Cardiac muscle cell (in vitro differentiated cells and primary cell): ENCODE measurements around the gene HSPA6. TPM values are rescaled to one million over a fixed set of nuclear protein-coding genes. Genes with fewer than 3 reads are reported as not detected.

ENCODE experiments used
- DNase-seq, 2 donors: peaks; one replicate each; pipeline versions ENCODE4 v3.0.0 to v3.0.0-alpha.2; 2010 to 2017; ENCODE audit warnings: low read depth in 1 of 2, low spot score in 1 of 2
- H3K27ac ChIP-seq: fragments of 200-600 bp; sonication (generic); 2 replicates; pipeline ENCODE4 v1.5.1; 2016
- H3K27me3 ChIP-seq: fragments of 200-600 bp; sonication (generic); 2 replicates; pipeline ENCODE4 v1.6.0; 2016; ENCODE audit warnings: control low read depth
- H3K36me3 ChIP-seq: fragments of 200-600 bp; sonication (generic); 2 replicates; pipeline ENCODE4 v1.5.1; 2016; ENCODE audit warnings: control low read depth
- H3K4me1 ChIP-seq: fragments of 200-600 bp; sonication (generic); 2 replicates; pipeline ENCODE4 v1.8.1; 2017; ENCODE audit warnings: low read depth, mild to moderate bottlenecking, mixed run types
- H3K4me3 ChIP-seq: fragments of 200-600 bp; sonication (generic); 2 replicates; pipeline ENCODE4 v1.5.1; 2016; ENCODE audit warnings: mild to moderate bottlenecking
- H3K9me3 ChIP-seq: fragments of 200-600 bp; sonication (generic); 2 replicates; pipeline ENCODE4 v1.5.1; 2017; ENCODE audit warnings: low read depth, mild to moderate bottlenecking, control low read depth
- CTCF ChIP-seq: IDR thresholded peaks from 2 replicates; pipeline ENCODE4 v1.5.1; 2012; ENCODE audit warnings: low read depth, mild to moderate bottlenecking, low read length
- polyA plus RNA-seq: library from polyadenylated mRNA; unstranded; fragments of >200 nt; fragmentation: Nextera tagmentation; extraction: Ambion mirVana; gene quantifications from 2 replicates; pipeline ENCODE4 v1.2.1, GENCODE V29; 2016
- total RNA-seq: library from RNA; depleted of rRNA; stranded (reverse); fragments of >200 nt; gene quantifications from 2 replicates; pipeline ENCODE4 v1.2.3, GENCODE V29; 2016

The HSPA6 gene
- total and polyA plus RNA-seq, 2 experiments from 2014 or later, result not detected

GRCh38 chr1:161483361-161483760 is 41.0 kb upstream of the HSPA6 start:
- Histone ChIP-seq H3K27me3 (peaks cover 42% of the 10 kb centered on the region), H3K36me3 (no peaks in the 10 kb centered on the region), H3K27ac (no peak overlapping the region), H3K4me3 (no peak overlapping the region), H3K9me3 (no peaks in the 10 kb centered on the region), H3K4me1 (no peaks in the 10 kb centered on the region)
- TF ChIP-seq CTCF, result no peak
- no peak for DNase-seq

- Histone ChIP-seq H3K27ac (no peak overlapping the region), H3K36me3 (no peaks in the 10 kb centered on the region), H3K4me1 (no peaks in the 10 kb centered on the region), H3K9me3 (no peaks in the 10 kb centered on the region), H3K27me3 (peaks cover 45% of the 10 kb centered on the region), H3K4me3 (no peak overlapping the region)
- TF ChIP-seq CTCF, result peak; percentile 35
- peak in 1 of 2 donors; percentile 10 for DNase-seq
These were observed 39.7 kb upstream of the HSPA6 start for GRCh38 chr1:161484613-161485012.

GRCh38 chr1:161486806-161487741 is 37.3 kb upstream of the HSPA6 start:
- H3K36me3 ChIP-seq, result no peaks in the 10 kb centered on the region
- DNase-seq, result peak; percentile 78 to 80
- TF ChIP-seq CTCF, result peak; percentile 70
- H3K9me3 ChIP-seq, result no peaks in the 10 kb centered on the region
- H3K4me1 ChIP-seq, result no peaks in the 10 kb centered on the region
- H3K4me3 ChIP-seq, result no peak overlapping the region
- H3K27ac ChIP-seq, result no peak overlapping the region
- H3K27me3 ChIP-seq, result peaks cover 45% of the 10 kb centered on the region

GRCh38 chr1:161491472-161491871 is 32.9 kb upstream of the HSPA6 start:
- peaks cover 33% of the 10 kb centered on the region for H3K27me3 ChIP-seq
- H3K9me3 ChIP-seq, result no peaks in the 10 kb centered on the region
- no peak for DNase-seq
- no peaks in the 10 kb centered on the region for H3K36me3 ChIP-seq
- H3K4me3 ChIP-seq, result no peak overlapping the region
- H3K27ac ChIP-seq, result no peak overlapping the region
- H3K4me1 ChIP-seq, result no peaks in the 10 kb centered on the region
- TF ChIP-seq CTCF, result no peak

- no peak for TF ChIP-seq CTCF
- H3K36me3 ChIP-seq, result no peaks in the 10 kb centered on the region
- H3K27me3 ChIP-seq, result peaks cover 40% of the 10 kb centered on the region
- DNase-seq, result no peak
- no peaks in the 10 kb centered on the region for H3K4me1 ChIP-seq
- no peak overlapping the region for H3K27ac ChIP-seq
- H3K9me3 ChIP-seq, result no peaks in the 10 kb centered on the region
- no peak overlapping the region for H3K4me3 ChIP-seq
These were observed 31.5 kb upstream of the HSPA6 start for GRCh38 chr1:161492827-161493226.
